ENCODE measurements around the gene PCSK4.
"Not testable (repeated sequence)": the region's sequence is repeated elsewhere in the genome, so short reads cannot be mapped to it uniquely, and the experiment has no call there.

Gene PCSK4

DNA sequence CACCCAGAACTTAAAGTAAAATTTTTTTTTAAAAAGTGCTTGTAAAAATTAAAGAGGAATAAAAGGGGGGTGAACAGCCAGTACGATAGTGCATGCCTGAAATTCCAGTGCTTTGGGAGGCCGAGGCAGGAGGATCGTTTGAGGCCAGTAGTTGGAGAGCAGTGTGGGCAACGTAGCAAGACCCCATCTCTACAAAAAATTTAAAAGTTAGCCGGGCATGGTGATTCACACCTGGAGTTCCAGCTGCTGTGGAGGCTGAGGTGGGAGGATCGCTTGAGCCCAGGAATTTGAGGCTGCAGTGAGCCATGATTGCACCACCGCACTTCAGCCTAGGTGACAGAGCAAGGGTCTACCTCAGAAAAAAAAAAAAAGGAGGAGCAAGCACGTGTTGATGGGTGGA, 14.9 kb upstream of the PCSK4 start:
- no peak for DNase-seq (ENCODE audit: low read depth in 2 of 2)

DNA sequence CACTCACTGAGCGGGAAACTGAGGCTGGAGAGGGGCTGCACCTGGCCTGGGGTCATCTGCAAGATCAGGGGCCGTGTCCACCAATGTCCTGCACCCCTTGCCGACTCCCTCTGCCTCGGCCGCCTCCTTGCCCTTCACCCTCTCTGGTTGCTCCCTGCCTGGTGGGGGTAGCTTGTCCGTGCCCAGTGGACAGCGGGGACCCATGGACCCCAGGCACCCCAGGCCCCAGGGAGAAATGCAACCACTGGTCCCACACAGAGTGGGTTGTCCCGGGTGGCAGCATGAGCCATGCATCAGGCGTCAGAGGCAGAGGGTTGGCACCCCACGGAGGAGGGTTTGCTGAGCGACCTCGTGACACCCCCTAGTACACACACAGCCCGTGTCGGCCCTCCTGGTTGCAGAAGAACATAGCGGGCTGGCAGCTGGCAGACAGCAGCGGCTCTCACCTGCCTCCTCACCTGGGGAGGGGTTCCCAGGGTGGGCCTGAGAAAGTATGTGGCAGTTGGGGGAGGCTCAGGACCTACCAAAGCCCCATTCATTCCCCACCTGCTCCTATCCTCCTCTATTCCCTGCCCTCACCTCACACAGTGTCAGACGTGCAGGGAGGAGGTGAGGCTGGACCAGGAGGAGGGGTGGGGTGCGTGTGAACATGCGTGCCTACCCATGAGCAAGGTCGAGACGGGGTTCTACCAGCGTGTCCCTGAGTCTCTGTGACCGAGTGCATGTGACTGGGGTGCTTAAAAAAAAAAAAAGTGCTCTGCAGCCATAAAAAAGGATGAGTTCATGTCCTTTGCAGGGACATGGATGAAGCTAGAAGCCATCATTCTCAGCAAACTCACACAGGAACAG, 14.0 kb upstream of the PCSK4 start:
- DNase-seq (ENCODE audit: low read depth in 2 of 2) = no peak

DNA sequence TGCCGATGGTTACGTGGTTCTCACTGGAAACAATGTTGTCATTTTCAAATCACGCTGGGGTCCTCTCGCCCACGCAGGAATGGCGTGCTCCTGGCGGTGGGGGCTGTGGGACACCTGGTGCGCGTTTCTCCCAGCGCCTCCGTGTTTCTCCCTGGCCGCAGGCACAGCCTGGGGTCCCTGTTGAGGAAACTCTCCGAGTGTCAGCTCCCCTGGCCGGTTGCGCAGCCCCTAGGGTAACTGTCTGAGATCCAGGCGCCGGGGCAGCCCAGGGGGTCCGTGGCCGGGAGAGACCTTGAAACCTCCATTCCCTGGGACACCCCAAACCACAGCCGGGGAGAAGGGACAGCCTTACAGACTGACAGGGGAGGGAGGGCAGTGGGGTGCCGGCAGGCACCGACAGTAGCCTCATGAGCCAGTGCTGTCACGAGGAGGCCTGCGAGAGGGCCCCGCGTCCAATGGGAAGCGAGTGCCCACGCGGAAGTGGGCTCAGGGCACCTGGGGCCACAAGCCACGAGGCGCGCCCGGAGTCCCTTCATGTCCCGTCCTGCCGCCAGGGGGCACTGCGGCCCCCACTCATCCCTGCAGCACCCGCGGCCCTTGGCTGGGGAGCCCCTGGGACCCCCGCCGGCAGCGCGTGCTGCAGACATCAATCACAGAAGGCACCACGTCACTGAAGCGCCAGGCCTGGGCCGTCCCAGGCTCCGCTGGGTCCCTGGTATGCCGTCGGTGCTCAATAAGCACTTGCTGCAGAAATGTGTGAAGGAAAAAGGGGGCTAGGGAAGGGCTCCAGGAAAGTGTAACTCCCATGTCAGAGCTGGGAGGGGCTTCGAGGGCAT, 13.2 kb upstream of the PCSK4 start:
- peak; percentile 23 to 36 for DNase-seq (ENCODE audit: low read depth in 2 of 2)

GRCh38 chr19:1502433-1503088, 12.4 kb upstream of the PCSK4 start:
- DNase-seq (ENCODE audit: low read depth in 2 of 2) = no peak

DNA sequence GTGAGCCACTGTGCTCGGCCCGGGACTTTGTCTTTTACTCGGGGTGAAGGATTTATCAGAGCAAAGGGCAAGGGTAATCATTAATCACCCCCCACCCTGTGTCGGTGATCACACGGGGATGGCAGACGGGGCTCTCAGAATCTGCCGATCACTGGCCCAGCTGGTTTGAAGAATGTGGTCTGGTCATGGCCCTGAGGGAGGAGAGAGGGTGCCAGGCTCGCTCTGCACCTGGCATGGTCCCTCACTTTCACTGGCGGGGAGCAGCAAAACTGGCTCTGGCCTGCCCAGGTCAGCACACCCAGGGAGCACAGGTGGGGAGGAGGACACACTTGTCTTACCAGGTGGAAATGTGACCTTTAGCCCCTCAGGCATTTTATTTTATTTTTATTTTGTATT, 11.0 kb upstream of the PCSK4 start:
- no peak for DNase-seq (ENCODE audit: low read depth in 2 of 2)

GRCh38 chr19:1499231-1499630, 9.1 kb upstream of the PCSK4 start:
- not testable (repeated sequence) for DNase-seq (ENCODE audit: low read depth in 2 of 2)

DNA sequence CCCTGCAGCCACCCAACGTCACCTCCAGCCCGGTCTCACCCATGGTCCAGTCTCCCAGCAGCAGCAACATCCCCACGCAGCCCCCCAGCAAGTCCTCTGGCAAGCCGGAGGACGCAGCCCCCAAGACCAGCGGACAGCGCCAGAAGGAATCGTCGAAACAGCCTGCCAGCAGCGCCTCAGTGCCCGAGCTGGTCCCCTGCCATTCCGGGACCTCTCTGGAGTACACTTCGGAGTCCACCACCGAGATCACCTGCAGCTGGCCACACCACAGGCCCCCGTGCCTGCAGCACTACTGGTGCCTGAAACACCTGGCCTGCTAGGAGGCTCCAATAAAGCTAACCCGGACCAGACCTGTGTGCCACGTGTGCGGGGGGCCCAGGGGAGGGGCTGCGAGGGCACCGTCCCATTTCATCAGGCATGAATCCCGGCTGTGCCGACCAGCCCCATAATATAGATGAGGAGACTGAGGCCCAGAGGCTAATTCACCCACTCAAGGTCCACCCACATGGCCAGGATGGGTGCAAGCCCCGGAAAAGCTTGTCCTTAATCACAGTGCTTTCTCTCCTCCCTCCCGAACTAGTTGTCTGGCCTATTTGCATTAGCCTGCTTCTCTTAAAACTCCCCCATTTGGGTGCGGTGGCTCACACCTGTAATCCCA, 7.6 kb upstream of the PCSK4 start:
- DNase-seq (ENCODE audit: low read depth in 2 of 2) = no peak

DNA sequence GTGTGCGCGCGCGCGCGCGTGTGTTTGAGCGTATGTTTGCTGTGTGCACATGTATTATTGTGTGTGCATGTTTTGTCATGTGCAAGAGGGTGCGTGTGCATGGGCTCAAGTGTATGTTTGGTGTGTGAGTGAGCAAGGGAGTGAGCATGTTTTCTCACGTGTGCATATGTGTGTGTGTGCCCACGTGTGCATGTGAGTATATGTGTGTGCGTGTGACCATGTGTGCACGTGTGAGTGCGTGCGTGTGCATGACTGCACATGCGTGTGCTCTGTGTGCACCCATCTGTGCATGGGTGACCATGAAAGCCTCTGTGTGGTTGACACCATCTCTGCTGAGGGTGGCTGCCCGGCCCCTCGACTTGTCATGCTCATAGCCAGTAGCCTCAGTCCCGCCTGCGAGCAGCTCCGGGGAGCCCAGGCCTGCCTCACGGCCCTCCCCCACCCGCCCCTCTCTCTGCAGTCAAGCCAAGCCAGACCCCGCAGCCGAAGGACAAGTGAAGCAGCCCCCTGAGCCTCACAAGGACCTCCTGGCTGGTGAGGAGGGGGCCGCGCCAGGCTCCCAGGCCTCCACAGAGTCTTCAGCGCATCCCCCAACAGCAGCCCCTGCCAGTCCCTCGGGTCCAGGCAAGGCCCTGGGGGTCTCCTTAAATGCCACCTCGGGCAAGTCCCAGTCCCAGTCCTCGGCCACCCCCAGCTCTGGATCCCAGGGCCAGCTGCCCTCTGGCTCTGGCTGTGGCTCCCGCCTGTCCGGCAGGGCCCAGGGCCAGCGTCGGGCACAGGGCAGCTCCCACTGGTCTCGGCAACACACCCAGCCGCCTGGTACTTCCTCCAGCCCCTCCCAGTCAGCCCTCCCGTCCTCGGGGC, 6.8 kb upstream of the PCSK4 start:
- no peak for DNase-seq (ENCODE audit: low read depth in 2 of 2)

DNA sequence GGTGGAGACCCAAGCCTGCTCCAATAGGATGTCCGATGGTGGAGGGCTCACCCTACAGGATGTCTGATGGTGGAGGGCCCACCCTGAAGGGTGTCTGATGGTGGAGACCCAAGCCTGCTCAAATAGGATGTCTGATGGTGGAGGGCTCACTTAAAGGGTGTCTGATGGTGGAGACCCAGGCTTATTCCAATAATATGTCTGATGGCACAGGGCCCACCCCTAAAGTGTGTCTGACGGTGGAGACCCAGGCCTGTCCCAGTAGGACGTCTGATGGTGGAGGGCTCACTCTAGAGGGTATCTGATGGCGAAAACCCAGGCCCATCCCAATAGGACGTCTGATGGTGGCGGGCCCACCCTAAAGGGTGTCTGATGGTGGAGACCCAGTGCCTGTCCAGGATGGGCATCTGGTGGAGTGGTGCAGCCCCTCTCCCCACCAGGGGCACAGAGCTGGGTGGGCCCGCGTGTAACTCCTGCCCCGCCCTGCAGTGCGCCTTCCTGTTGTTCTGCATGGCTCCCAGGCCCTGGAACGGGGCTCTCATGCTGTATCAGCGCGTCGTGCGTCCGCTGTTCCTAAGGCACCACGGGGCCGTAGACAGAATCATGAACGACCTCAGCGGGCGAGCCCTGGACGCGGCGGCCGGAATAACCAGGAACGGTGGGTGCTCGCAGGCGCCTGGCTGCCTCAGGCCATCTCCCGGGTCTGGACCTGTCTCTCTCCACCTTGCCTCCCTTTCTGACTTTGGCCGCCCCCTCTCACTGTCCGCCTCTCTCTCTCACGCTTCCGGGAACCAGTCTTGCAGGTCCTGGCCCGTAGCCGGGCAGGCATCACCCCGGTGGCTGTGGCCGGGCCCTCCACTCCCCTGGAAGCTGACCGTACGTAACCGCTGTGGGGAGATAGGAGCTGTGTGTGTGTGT, 5.9 kb upstream of the PCSK4 start:
- no peak for DNase-seq (ENCODE audit: low read depth in 2 of 2)

GRCh38 chr19:1495051-1495798, 5.1 kb upstream of the PCSK4 start:
- DNase-seq (ENCODE audit: low read depth in 2 of 2) = no peak

- no peak for DNase-seq (ENCODE audit: low read depth in 2 of 2)
Measured at GRCh38 chr19:1494115-1494815, 4.1 kb upstream of the PCSK4 start.

DNA sequence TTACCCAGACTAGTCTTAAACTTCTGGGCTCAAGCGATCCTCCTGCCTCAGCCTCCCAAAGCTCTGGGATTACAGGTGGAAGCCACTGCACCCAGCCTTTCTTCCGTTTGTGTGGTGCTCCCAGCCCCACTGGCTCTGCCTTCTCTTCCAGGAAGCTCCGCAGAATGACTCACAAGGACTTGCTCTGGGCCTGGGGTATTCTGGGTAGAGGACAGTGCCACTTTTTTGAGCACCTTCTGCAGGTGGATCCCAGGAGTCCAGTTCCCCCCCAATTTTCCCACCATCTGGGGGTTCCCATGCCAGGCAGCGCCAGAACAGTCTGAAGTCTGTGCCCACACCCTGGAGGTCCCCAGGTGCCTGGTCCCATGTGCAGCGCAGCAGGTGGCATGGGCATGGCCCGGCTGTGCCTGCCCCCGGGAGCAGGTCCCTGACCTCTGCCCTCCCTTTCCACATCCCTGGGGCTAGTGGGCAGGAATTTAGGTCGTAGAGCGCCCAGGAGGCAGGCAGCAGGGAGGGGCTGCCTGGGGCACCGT, 2.4 kb upstream of the PCSK4 start:
- DNase-seq (ENCODE audit: low read depth in 2 of 2) = no peak

GRCh38 chr19:1491849-1492170, 1.7 kb upstream of the PCSK4 start:
- DNase-seq (ENCODE audit: low read depth in 2 of 2) = no peak

GRCh38 chr19:1491114-1491848, 1.1 kb upstream of the PCSK4 start, which contains the start of gene REEP6:
Gene REEP6, plus strand, starts transcription at chr19:1491181. Its CDS starts 89 bp downstream, at chr19:1491270.
- DNase-seq (ENCODE audit: low read depth in 2 of 2) = no peak

- DNase-seq (ENCODE audit: low read depth in 2 of 2) = no peak
Measured at GRCh38 chr19:1489463-1490310, 463 bp downstream of the PCSK4 start.

- no peak for DNase-seq (ENCODE audit: low read depth in 2 of 2)
Measured at GRCh38 chr19:1488282-1488601, 1.9 kb downstream of the PCSK4 start.

Data from activated CD8-positive, alpha-beta memory T cell treated with anti-CD3 and anti-CD28 coated beads for 4 hours (primary cell).